Heart left ventricle (tissue), 13 donors: ENCODE measurements around the gene SERPINB10.

ENCODE experiments used
- POLR2A ChIP-seq, 2 donors: fragments of 450-650 bp; IDR thresholded peaks; one replicate each; pipeline ENCODE4 v1.6.1; 2017; ENCODE audit warnings: antibody characterized with exemption in 2 of 2, mild to moderate bottlenecking in 2 of 2, moderate library complexity in 2 of 2
- TF ChIP-seq, protein P1 (sequence below), 12 donors: fragments of 200-600 bp; sonication (generic) in 4 of 12; IDR thresholded peaks; one replicate each; pipeline versions ENCODE4 v1.5.0 to v1.8.0; 2018 to 2022; ENCODE audit warnings: antibody characterized with exemption in 12 of 12, mild to moderate bottlenecking in 5 of 12
- donor health status: ischemic (EF 13 %, LVEDD 7.1; RV severe dilation, severe dysfunction).
- donor health status: DM: no; HTN: yes; CAD: no.
- donor health status: DM: no; HTN: no; CAD: no.
- donor health status: ischemic (EF 25% LVEDD 6.9; RV normal size, moderate dysfunction).
- donor health status: ischemic (EF 25% LVEDD 5.7; RV mildly dilated, moderate dysfunction).
- donor health status: ischemic (EF 35%, LVEDD 5.7; RV mildly dilated, moderate dysfunction).
- donor health status: nonischemic (EF 11% LVEDD 7.7; RV severe dilation, severe dysfunction).
- donor health status: DM: yes; HTN: yes; CAD: no.
- donor health status: PGD.
- donor health status: ischemic (EF 29% LVEDD 5.4; RV normal size, mild dysfunction).
- donor health status: nonischemic (EF 23%, LVEDD 6.1; RV moderate dilation, normal function).

DNA sequence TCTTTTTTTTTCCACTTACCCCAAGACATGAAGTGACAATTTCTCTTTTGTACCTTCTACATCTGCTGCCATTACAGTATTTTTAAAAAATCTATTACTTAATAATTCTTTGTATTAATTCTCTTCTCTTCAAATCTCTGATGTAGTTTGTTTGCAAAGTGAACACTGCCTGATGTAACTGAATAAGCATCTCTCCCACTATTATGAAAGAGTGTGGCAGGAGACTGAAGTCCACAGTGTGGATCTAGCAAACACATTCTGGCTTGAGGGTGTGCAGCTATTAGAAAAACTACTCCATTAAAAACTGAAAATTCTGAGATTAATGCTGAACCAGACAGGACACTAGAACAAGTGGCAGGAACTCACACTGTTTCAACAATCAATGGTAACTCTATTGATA, 57.1 kb downstream of the SERPINB10 start:
- TF ChIP-seq POLR2A (IDR thresholded peaks at IDR 0.05), result no peak
- TF ChIP-seq, protein P1, sequence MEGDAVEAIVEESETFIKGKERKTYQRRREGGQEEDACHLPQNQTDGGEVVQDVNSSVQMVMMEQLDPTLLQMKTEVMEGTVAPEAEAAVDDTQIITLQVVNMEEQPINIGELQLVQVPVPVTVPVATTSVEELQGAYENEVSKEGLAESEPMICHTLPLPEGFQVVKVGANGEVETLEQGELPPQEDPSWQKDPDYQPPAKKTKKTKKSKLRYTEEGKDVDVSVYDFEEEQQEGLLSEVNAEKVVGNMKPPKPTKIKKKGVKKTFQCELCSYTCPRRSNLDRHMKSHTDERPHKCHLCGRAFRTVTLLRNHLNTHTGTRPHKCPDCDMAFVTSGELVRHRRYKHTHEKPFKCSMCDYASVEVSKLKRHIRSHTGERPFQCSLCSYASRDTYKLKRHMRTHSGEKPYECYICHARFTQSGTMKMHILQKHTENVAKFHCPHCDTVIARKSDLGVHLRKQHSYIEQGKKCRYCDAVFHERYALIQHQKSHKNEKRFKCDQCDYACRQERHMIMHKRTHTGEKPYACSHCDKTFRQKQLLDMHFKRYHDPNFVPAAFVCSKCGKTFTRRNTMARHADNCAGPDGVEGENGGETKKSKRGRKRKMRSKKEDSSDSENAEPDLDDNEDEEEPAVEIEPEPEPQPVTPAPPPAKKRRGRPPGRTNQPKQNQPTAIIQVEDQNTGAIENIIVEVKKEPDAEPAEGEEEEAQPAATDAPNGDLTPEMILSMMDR (IDR thresholded peaks at IDR 0.05), result no peak
